Measurements from ENCODE around the gene ZNF619. TPM values are rescaled to one million over a fixed set of nuclear protein-coding genes. Genes with fewer than 3 reads are reported as not detected.

ZNF619 gene
- total RNA-seq, 1 donor from 2014 or later, result 7.8 TPM

DNA sequence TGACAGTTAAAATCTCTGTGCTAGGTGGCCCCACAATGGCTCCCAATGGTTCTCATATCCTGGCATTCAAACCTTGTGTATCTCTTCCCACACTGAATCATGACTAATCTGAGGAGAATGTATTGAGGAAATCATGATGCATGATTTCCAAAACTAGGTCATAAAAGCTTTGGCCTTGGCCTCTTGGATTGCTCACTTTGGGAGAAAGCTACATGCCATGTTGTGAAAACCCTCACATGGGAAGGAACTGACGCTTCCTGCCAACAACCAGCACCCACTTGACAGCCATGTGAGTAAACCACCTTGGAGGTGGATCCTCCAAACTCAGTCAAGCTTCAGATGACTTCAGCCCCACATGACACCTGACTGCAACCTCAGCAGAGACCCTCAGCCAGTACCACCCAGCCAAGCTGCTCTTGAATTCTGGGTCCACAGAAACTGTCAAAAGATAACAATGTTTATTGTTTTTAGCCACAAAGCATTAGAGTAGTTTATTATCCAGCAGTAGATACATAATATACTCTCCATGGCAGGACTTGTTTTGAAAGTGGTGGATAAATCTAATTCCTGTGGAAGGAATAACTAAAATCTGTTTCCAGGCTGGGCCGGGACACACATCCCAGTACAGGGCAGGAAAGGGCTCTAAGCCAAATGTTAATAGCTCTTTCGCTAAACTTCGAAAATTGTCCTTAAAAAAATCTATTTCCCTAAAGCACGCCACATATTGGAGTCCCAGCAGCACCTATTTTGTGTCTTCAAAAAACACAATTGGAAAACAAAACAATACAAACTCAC, 27.9 kb downstream of the ZNF619 start:
- peak overlapping the region; percentile 90 for H3K4me3 Mint-ChIP-seq (ENCODE audit: low read depth)
- TF ChIP-seq, protein P1, sequence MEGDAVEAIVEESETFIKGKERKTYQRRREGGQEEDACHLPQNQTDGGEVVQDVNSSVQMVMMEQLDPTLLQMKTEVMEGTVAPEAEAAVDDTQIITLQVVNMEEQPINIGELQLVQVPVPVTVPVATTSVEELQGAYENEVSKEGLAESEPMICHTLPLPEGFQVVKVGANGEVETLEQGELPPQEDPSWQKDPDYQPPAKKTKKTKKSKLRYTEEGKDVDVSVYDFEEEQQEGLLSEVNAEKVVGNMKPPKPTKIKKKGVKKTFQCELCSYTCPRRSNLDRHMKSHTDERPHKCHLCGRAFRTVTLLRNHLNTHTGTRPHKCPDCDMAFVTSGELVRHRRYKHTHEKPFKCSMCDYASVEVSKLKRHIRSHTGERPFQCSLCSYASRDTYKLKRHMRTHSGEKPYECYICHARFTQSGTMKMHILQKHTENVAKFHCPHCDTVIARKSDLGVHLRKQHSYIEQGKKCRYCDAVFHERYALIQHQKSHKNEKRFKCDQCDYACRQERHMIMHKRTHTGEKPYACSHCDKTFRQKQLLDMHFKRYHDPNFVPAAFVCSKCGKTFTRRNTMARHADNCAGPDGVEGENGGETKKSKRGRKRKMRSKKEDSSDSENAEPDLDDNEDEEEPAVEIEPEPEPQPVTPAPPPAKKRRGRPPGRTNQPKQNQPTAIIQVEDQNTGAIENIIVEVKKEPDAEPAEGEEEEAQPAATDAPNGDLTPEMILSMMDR (IDR thresholded peaks at IDR 0.05; ENCODE audit: unreplicated experiment), result no peak
- peaks cover 15% of the 10 kb centered on the region for H3K4me1 Mint-ChIP-seq (ENCODE audit: low read depth)
- H3K27me3 Mint-ChIP-seq, result no peaks in the 10 kb centered on the region
- H3K36me3 Mint-ChIP-seq (ENCODE audit: insufficient read depth), result peaks cover 9% of the 10 kb centered on the region
- no peak overlapping the region for H3K27ac Mint-ChIP-seq
- DNase-seq (ENCODE audit: low spot score, unreplicated experiment), result no peak
- H3K9me3 Mint-ChIP-seq (ENCODE audit: low read depth), result no peaks in the 10 kb centered on the region

- Mint-ChIP-seq H3K27ac (peak within 1 kb of the TSS; percentile 97), H3K4me3 (ENCODE audit: low read depth) (peak within 1 kb of the TSS; percentile 90), H3K36me3 (ENCODE audit: insufficient read depth) (peaks cover 17% of the 10 kb centered on the region), H3K9me3 (ENCODE audit: low read depth) (no peaks in the 10 kb centered on the region), H3K4me1 (ENCODE audit: low read depth) (peaks cover 15% of the 10 kb centered on the region), H3K27me3 (no peaks in the 10 kb centered on the region)
- DNase-seq (ENCODE audit: low spot score, unreplicated experiment), result peak; percentile 85
- TF ChIP-seq, protein P1 (IDR thresholded peaks at IDR 0.05; ENCODE audit: unreplicated experiment), result peak; percentile 66
Measured at GRCh38 chr3:40505599-40506462, 28.9 kb downstream of the ZNF619 start, which contains the start of gene ZNF620. TSS of gene ZNF620 (plus strand) at chr3:40506039. CDS start at chr3:40506353, 314 bp downstream.

DNA sequence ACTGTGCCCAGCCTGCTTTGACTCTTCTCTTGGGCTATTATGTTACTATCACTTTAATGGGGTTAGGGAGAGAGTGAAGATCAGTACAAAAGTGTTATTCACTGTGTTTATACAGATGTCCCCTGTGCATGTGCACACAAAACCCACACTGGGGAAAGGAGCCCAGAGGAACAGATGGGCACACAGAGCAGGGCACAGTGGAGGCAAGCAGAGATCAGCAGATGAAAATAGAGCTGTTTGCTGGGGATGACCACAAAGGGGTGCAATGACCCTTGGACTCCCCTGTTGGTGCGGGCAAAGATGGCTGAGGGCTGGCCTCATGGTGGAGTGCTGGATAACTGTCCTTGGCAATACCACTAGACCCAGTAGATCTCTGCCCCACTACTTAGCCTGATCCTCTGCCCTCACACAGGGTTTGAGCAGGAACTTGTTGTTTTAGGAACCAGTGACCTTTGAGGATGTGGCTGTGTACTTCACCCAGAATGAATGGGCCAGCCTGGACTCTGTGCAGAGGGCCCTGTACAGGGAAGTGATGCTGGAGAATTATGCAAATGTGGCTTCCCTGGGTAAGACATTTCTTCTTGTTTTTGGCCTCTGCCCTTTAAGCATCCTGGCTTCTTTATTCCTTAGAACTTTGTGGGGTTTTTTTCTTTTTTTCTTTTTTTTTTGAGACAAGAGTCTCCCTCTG, 34.3 kb downstream of the ZNF619 start:
- H3K9me3 Mint-ChIP-seq (ENCODE audit: low read depth), result no peaks in the 10 kb centered on the region
- TF ChIP-seq, protein P1 (IDR thresholded peaks at IDR 0.05; ENCODE audit: unreplicated experiment), result no peak
- no peak overlapping the region for H3K4me3 Mint-ChIP-seq (ENCODE audit: low read depth)
- H3K27me3 Mint-ChIP-seq, result no peaks in the 10 kb centered on the region
- no peak for DNase-seq (ENCODE audit: low spot score, unreplicated experiment)
- H3K27ac Mint-ChIP-seq, result no peak overlapping the region
- H3K36me3 Mint-ChIP-seq (ENCODE audit: insufficient read depth), result peaks cover 38% of the 10 kb centered on the region
- H3K4me1 Mint-ChIP-seq (ENCODE audit: low read depth), result peaks cover 12% of the 10 kb centered on the region

DNA sequence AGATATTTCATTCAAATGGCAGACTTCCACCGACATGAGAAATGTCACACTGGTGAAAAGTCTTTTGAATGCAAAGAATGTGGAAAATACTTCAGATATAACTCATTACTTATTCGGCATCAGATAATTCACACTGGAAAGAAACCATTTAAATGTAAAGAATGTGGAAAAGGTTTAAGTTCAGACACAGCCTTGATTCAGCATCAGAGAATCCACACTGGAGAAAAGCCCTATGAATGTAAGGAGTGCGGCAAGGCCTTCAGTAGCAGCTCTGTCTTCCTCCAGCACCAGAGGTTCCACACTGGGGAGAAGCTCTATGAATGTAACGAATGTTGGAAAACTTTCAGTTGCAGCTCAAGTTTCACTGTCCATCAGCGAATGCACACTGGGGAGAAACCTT, 39.3 kb downstream of the ZNF619 start:
- Mint-ChIP-seq H3K27me3 (no peaks in the 10 kb centered on the region), H3K4me3 (ENCODE audit: low read depth) (no peak overlapping the region), H3K9me3 (ENCODE audit: low read depth) (peaks cover 3% of the 10 kb centered on the region), H3K27ac (no peak overlapping the region), H3K36me3 (ENCODE audit: insufficient read depth) (peaks cover 30% of the 10 kb centered on the region), H3K4me1 (ENCODE audit: low read depth) (no peaks in the 10 kb centered on the region)
- DNase-seq (ENCODE audit: low spot score, unreplicated experiment), result no peak
- TF ChIP-seq, protein P1 (IDR thresholded peaks at IDR 0.05; ENCODE audit: unreplicated experiment), result no peak

DNA sequence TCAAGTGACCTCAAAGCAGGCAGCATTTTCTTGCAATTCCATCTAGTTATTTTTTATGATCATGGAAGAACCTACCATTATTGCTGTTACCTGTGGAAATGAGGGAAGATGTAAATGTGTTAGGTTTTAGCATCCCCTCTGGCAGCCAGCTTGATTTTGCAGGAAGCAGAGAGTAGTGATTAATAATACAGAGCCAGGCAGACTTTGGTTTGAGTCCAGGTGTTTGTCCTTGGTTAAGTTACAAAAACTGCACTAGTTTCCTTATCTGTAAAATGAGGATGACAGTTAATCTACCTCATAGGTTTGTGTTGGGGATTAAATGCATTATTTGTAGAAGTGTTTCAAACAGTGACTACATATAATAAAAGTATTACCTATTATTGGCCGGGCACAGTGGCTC, 41.1 kb downstream of the ZNF619 start:
- no peak for DNase-seq (ENCODE audit: low spot score, unreplicated experiment)
- Mint-ChIP-seq H3K4me3 (ENCODE audit: low read depth) (no peak overlapping the region), H3K9me3 (ENCODE audit: low read depth) (peaks cover 3% of the 10 kb centered on the region), H3K4me1 (ENCODE audit: low read depth) (no peaks in the 10 kb centered on the region), H3K36me3 (ENCODE audit: insufficient read depth) (peaks cover 30% of the 10 kb centered on the region), H3K27me3 (no peaks in the 10 kb centered on the region), H3K27ac (no peak overlapping the region)
- TF ChIP-seq, protein P1 (IDR thresholded peaks at IDR 0.05; ENCODE audit: unreplicated experiment), result no peak

Measured in progenitor cell of endocrine pancreas (in vitro differentiated cells).